GM19452 (cell line): ENCODE data around the gene SESN1.

Experiments used
- ATAC-seq: cut with Tn5 transposase; IDR thresholded peaks from one replicate; pipeline ENCODE4 v1.9.1; 2021; ENCODE audit not compliant: unreplicated experiment

Gene SESN1

DNA sequence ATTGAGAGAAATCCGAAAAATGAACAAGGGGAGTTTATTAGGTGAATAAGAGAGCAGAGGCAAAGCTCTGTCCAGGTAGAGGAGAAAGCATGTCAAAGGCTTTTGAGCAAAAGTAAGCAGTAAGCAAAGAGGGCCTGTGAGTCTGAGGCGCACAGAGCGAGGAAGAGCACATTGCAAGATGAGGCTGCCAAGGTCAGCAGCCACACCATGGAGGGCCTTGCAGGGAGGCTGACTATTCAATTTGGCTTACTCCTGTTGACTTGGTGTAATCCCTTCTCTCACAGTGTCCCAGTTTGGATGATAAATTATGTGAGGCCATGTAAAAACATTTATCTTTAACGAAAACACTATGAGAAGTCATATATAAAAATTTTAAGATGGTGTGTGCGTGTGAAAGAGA is 32.4 kb downstream of the SESN1 start:
- ATAC-seq: no peak

DNA sequence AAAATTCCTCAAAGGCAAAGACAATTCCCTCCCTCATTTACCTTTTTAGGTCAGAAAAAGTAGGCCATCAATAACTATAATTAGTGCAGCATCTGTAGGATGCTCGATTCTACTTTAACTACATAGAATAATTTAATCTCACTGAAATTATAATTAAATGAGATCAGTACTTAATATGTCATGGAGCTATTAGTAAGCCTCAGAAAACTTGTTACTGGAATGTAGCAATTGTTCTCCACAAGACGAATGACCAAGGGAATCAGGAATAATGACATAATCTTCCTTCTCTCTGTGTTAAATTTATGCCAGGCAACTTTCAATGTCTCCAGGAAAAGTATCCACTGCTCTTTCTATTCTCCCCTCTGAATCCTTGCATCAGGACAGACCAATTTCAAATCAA is 34.1 kb downstream of the SESN1 start:
- no peak for ATAC-seq

DNA sequence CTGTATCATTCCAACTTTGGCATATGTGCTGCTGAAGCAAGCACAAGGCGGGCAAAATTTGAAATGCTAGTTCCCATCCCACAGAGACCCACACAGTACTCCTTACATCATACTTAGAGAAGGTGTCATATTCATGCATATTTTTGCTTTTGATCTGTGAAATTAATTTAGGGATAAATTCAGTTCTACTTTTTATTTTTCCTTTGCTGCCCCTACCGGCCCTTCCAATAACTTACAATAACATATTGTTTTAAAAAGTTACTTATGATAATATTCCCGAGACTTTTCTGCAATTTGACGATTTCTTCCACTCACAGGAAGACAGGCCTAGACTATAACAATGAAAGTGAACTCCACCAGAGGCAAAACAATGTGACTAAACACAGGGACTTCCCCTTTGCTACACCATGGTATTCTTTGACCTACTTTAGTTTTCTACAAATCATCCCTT is 35.0 kb downstream of the SESN1 start:
- ATAC-seq: no peak

DNA sequence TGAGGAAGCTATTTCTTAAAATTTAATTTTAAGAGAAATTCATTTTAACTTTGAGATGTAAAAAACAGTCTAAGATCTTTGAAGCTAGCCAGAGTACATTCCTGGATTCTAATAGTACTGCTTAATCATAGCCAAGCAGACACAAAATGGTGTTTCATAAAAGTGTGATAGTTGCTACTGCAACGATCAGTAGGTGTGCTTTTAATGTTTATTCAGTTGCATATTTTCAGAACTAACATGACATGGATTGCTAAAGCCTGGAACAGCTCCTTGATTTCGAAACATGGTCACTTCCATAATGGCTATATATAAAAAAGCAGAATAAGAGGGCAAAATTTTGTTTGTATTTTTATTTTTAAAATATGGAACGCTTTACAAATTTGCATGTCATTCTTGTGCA is 35.5 kb downstream of the SESN1 start:
- ATAC-seq: no peak

DNA sequence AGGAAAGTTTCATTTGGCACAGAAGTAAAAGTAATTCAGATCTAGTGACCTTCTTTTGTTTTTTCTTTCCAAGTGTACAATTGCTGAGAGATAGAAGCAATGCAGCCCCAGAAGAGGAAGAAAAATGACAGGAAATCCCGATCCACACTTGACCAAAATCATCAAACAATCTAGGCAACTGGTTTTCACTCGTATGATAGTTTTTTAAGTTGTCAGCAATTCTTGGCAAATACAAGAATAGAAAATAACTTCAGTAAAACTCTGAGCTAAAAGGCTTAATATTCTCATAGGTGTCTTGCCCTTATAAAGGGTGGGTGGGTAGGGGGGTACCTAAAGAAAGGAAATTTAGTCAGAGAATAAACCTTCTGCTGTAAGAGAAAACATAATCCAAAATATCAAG is 36.0 kb downstream of the SESN1 start:
- ATAC-seq: no peak

DNA sequence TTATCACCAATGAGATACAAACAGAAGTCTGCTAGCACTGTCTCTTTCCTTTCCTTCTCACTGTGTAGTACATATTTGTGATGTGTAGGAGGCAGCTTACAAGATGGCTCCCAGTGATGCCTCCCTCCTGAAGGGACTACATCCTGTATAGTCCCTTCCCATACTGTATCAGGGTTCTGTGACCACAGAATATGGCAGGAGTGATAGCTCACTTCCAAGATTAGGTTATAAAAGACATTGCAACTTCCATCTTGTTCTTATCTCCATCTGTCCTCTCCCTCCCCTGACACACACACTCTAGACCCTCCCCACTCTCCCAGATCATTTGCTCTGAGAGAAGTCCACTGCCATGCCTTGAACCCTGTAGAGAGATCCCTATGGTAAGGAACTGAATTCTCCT is 38.0 kb downstream of the SESN1 start:
- ATAC-seq: no peak

DNA sequence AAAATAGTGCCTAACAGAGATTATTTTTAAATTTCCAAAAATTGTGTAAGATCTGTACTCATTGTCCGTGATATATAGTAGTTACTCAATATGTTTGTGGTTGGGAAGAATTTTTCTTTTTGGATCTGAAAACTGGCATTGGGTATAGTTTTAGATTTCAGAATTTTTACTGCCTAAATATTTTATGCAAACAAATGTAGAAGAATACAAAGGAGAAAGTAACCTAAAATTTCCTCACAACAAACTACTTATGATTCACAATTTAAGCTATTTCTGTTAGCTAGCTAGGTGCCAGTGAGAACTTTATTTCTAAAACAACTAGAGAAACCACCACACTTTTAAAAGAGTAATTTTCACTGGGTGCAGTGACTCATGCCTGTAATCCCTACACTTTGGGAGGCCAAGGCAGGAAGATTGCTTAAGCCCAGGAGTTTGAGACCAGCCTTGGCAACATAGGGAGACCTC is 38.8 kb downstream of the SESN1 start:
- ATAC-seq: no peak

DNA sequence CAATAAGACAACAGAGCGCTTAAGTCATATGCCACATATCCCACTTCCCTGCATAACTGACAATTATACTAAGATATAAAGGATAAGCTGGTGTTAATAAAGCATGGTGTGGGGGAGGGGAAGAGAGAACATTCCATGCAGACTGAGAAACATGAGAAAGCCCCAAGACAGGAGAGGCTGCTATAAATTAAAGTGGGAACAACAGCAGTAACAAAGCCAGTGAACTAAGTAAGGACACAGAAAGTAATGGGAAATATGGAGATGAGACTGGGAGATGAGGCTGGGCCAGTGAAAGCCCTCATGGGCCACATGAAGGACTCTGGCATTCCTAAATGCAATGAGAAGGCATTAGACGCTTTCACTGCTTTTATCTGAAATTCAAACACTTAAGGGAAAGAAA is 41.3 kb downstream of the SESN1 start:
- ATAC-seq: no peak

DNA sequence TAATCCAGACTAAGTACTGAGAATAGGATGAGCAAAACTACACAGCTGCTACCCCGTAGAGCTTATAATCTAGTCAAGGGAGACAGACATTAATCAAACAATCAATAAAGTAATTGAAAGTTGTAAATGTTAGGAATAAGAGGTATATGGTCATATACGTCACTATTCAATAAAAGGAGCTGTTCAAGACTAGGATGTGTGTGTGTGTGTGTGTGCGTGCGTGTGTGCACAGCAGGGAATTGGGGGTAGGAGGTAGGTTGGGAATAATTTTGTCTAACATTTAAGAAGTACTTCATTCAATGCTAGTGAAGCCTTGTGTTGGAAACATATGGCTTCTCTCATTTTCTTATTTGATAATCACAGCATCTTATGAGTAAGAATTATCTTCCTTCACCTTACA is 41.8 kb downstream of the SESN1 start:
- ATAC-seq: no peak

DNA sequence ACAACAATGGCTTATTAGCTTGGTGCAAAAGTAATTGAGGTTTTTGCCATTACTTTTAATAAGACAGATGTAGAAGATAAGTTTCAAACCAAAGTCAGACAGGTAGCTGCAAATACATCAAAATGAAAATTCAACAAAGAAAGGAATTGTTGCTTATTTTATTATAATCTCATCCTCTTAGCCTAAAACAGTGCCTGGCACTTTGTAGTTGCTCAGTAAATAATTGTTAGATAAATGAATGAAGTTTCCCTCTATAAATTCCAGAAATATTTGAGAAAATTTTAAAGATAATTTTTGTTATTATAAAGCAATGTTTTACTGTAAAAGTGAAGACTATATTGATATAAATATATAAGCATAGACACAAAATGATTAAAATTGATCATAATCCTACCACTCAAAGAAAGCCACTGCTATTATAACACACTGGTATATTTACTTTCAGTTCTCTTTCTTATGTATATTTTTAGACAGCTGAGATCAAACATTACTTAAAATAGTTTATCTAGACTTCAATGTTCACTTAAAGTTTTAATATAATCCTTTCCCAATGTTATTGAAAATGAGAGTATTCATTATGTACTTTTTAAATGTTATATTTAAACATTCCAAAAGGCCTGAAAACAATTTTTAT is 42.5 kb downstream of the SESN1 start:
- no peak for ATAC-seq

DNA sequence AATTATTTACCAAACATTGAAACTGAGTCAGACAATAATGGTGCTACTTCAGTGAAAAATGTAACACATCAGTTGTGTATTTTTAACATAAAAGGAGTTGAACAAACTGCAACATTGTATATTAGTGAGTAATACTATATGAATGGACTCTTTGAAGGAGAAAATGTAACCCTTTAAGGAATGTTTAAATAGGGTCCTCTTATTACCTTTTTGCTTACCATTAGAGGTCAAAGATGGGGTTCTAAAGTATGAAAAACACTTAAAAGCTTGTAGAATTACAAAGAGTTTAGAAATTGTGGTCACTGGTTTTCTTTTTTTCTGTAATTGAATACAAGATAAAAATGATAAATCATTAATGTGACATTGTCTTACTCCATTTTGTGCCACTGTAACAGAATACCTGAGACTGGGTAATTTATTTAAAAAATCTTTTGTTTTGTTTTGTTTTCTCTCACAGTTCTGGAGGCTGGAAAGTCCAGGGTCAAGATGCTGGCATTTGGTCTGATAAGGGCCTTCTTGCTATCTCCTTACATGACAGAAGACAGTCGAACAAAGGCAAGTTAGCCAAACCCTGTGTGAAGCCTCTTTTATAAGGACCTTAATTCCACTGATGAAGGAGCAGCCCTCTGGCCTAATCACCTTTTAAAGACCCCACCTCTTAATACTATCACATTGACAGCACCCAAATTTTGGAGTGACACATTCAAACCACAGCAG is 43.2 kb downstream of the SESN1 start:
- ATAC-seq: no peak

DNA sequence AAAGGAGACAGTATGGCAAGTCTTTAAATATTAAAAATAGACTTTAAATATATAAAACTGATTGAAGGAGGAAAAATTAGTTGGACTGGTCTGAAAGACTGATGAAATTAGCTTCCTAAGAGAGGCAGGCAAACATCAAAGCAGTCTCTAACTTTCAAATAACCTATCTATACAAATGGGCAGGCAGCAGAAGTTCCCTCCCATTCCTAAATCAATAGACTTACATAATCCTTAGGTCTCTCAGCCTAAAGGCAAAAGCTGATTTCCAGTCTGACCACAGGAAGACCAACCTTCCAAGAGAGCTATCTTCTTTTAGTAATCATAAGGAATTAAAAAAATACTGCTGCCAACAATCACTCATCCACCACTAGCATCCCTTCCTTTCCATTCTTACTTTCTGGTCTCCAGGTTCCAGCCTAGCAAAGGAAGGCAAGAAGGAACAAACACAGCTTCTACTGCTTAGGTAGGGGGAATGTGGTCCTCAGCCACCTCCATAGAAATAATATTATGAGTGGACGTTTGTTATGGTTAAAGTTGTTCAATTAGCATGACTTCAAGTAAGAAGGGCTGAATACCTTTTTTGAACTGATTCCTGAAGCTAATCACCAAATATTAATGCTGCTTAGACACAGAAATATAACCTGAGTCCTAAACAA is 44.1 kb downstream of the SESN1 start:
- ATAC-seq: no peak

DNA sequence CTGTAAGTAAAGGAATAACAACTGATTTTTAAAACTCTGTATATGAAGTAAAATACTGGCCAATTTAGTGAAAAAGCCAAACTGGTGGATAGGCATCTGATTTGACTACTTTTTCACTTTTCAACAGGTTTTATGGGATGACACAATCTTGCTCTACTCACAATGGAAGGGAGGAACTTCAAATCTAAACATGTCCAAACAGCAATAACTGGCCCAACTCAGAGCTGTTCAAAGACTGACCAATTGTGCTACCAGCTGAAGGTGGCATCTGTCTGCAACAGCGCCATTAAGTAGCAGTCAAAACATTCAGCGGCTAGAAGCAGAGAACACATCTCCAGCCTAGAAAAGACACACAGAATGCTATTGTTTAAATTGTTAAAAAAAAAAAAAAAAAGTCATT is 44.6 kb downstream of the SESN1 start:
- no peak for ATAC-seq

DNA sequence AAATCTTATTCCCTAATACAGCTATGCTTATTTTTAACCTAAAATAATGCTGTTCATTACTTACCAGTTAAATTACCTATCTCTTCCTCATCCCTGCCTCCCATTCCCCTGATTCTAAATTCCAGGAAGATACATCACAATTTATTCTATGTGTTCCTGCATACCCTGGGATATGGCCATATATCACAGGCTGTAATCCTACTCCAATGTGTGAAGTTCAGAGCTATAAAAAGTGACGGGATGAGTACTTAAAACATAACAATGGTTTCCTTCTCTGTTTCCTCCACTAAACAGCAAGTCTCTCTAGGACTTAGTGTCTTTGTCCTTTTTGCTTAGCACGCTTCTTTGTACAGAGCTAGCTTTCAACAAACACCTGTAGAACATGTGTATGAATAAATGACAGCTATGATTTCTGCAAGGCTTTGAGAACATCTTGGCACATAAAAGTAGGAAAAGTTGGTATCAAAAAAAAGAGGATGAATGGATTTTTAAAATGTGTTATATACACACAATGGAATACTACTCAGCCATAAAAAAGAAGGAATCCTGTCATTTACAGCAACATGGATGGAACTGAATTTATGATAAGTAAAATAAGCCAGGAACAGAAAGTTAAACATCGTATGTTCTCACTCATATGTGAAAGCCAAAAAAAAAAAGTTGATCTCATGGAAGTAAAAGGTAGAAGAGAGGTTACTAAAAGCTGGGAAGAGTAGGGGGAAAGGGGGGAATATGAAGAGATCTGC is 45.8 kb downstream of the SESN1 start:
- no peak for ATAC-seq

DNA sequence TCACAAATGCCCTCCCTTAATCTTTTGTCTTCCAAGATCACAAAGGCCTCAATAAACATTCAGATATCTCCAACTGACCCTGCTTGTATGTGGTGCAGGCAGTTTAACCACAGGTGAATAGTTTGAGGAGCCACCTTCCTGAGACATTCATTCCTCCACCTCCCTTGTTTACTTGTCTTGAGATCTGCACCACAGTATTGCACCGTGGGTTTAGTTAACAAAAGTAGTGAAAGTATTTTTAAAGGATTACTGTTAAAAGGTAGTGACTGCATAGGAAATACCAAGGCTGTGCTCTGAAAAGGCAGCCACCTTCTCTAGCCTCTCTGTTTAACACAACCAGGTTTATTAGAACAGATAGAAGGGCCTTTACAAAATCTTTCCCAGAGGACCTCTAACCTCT is 46.5 kb downstream of the SESN1 start:
- ATAC-seq: no peak

DNA sequence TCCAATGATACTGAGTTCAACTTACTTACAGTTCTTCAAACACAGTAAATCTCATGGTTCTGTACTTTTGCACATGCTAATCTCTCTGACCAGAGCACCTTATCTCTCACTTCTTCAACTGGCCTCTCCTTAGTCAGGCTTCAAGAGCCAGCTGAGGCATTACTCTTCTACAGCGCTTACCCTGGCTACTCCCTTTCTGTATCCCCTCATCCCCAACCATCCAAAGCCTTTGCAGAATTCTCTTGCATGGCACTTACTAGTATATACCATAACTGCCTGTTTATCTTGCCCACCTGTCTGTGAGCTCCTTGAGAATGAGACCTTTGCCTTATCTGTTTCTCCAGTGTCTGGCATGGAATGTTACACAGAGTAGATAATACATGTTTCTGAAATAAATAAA is 49.2 kb downstream of the SESN1 start:
- ATAC-seq: no peak

DNA sequence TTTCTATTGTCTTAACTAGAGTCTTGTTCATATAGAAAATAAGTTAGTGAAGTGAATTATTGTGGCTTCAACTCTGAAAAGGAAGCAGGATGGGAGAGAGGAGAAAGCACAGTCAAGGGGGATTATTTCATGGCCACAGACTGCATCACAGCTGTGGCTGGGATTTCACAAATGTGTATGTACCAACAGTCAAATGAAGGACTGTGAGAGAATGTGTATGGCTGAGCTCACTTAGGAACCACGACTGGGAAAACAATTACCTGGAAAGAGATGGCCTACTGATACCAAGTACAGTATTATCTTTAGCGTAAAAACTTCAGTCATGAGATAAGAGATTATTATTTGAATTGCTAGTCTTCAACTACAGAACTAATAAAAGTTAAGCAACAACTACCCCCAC is 54.9 kb downstream of the SESN1 start:
- no peak for ATAC-seq

DNA sequence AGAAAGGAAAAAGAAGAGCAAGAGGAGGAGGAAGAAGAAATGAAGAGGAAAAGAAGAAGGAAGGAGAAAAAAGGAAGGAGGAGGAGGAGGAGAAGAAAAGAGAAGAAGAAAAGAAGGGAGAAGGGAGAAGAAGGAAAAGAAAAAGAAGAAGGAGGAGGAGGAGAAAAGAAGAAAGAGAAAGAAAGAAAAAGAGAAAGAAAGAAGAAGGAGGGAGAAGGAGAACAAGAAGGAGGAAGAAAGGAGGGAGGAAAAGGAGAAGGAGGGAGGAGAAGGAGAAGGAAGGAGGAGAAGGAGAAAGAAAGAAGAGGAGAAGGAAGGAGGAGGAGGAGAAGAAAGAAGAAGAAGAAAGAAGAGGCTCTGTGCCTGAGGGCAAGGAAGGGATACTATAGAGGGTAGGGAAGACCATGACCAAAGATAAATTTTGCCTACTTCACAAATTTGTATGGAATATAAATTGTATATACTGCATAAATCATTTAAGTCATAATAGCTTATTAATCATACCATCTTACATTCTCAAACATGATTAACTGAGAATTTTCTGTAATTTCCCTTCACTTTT is 55.7 kb downstream of the SESN1 start:
- no peak for ATAC-seq

DNA sequence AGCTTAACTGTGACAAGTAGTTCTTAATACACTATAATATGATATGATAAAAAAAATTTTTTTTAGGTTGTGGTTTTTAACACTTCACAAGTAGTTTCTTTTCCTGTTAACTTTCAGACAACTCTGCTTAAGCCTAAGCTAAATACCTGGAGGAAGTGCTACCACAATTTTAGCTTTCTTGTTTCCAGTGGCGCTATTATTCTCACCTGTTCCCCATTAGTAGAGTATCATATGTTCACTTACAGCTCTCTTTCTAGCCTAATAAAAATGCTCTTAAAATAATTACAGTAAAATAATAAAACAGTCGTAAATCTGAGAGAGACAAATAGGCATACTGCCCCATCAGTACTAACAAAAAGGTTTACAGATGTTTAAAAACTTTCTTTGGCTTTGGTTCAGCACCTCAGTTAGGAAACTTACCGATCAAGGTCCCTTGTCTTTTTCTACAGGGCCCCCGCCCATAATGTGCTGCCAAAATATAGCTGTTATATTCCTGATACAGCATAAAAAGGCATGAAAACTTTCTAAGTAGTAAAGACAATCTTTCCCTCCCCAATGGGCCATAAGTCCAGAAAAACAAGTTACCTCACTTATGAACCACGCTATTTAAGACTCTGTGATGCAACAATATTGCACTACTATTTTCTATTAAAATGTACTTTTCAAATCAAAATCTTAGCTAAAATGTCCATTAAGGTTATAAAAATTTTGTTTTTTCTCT is 57.9 kb downstream of the SESN1 start:
- no peak for ATAC-seq

DNA sequence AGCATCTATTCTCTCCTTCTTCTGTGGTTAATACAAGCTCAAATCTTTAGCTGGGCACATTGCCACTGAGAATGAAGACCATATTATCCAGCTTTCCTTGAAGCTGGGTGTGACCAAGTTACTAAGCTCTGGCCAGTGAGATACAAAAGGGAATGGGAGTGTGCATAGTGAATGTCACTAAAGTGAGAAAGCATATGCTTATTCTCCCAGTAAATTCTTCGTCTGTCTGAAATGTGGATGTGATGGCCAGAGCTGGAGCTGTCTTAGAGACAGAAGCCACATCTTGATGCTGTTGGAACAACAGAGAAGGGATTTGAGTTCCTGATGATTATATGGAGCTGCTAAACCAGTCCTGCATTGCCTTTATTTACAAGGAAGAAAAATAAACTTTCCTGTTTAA is 60.1 kb downstream of the SESN1 start:
- no peak for ATAC-seq

DNA sequence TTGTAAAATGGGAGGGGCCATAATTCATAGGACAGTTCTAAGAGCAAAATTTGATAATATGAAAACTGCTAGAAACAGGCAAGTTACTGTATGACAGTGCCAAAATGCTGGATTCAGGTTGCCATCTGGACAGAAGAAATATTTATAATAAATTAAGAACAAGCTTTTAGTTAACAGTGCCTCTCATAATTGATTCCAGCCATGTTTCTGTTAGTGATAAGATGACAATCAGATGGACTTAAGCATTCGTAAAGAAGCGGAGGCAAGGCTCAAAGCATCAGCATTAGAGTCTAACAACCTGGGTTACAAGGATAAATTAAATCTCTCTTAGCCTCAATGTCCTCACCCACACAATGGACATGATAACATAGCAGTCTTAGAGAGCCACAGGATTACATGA is 61.0 kb downstream of the SESN1 start:
- no peak for ATAC-seq
